HCT116 (cell line): ENCODE results near the gene ZFHX2. TPM values are rescaled to one million over a fixed set of nuclear protein-coding genes. Genes with fewer than 3 reads are reported as not detected.

Experiments
- ATAC-seq: fragments of 200-7000 bp; cut with Tn5 transposase; 2 replicates; pipeline ENCODE4 v1.9.1; 2020; ENCODE audit warnings: mild to moderate bottlenecking, moderate library complexity
- BruUV-seq: library from RNA; stranded (reverse); fragments of 400-500 nt; replicated peaks from 2 replicates; lab custom pipeline; 2021; lab: Mats Ljungman, UMichigan
- CTCF ChIA-PET: fragments of 300-600 bp; sonication (Branson Sonifier 250); formaldehyde crosslinking; loops from one replicate; lab custom pipeline; 2021; ENCODE audit warnings: antibody characterized with exemption; lab: Charles Lee
- POLR2A ChIA-PET: fragments of 300-600, 350-600 bp; sonication (Branson Sonifier 250); formaldehyde crosslinking; loops from one replicate; lab custom pipeline; 2021; ENCODE audit warnings: antibody characterized with exemption; lab: Charles Lee
- RAD21 ChIA-PET, 2 experiments: fragments of 300-600 bp; sonication (Branson Sonifier 250); formaldehyde crosslinking; loops; one replicate each; lab custom pipeline; 2023; ENCODE audit warnings: low total read pairs in 2 of 2; ENCODE audit not compliant: uncharacterized antibody in 2 of 2, unreplicated experiment in 2 of 2, low non-redundant PET in 1 of 2; lab: Charles Lee
- DNase-seq: peaks from one replicate; pipeline ENCODE4 v3.0.0-alpha.2; 2010; ENCODE audit warnings: low read depth, low spot score
- H2AFZ ChIP-seq: fragments of 200-600 bp; shearing (Covaris generic), sonication (generic); 2 replicates; pipeline ENCODE4 v1.6.1; 2017; ENCODE audit warnings: low read depth, mixed run types, mixed read lengths, antibody characterized with exemption, low read length; ENCODE audit not compliant: poor library complexity, severe bottlenecking
- H3K27ac ChIP-seq: 2 replicates; pipeline ENCODE4 v1.5.1; 2012; ENCODE audit warnings: low read depth, low read length
- H3K27me3 ChIP-seq: fragments of 200-600 bp; sonication (generic); 2 replicates; pipeline ENCODE4 v1.6.1; 2016; ENCODE audit warnings: mixed run types, low read length, mixed read lengths; ENCODE audit not compliant: insufficient read depth
- H3K36me3 ChIP-seq, 2 experiments: fragments of 200-500 bp in 1 of 2; fragments of 200-600 bp in 1 of 2; sonication (Bioruptor generic) in 1 of 2; sonication (generic) in 1 of 2; 2 replicates each; pipeline versions ENCODE4 v1.5.1 to v1.6.1; 2014 to 2016; ENCODE audit warnings: low read length in 2 of 2, inconsistent platforms in 1 of 2, mixed read lengths in 1 of 2, mixed run types in 1 of 2; ENCODE audit not compliant: insufficient read depth in 2 of 2, control insufficient read depth in 1 of 2
- H3K4me1 ChIP-seq, 2 experiments: fragments of 200-600 bp in 1 of 2; sonication (generic) in 1 of 2; 2 replicates each; pipeline versions ENCODE4 v1.5.1 to v1.6.1; 2012 to 2017; ENCODE audit warnings: low read length in 2 of 2, inconsistent platforms in 1 of 2, mild to moderate bottlenecking in 1 of 2, mixed read lengths in 1 of 2, mixed run types in 1 of 2, moderate library complexity in 1 of 2; ENCODE audit not compliant: insufficient read depth in 2 of 2, control insufficient read depth in 1 of 2
- H3K4me2 ChIP-seq: fragments of 200-600 bp; sonication (generic); 2 replicates; pipeline ENCODE4 v1.6.1; 2017; ENCODE audit warnings: mixed run types, low read length, mixed read lengths
- H3K4me3 ChIP-seq, 2 experiments: fragments of 200-600 bp in 1 of 2; sonication (generic) in 1 of 2; replicated peaks in 1 of 2; 2 replicates each; pipeline ENCODE4 v1.5.1; 2011 to 2016; ENCODE audit warnings: low read length in 2 of 2, control low read depth in 1 of 2, low read depth in 1 of 2, mild to moderate bottlenecking in 1 of 2, mixed read lengths in 1 of 2, mixed run types in 1 of 2
- H3K79me2 ChIP-seq: fragments of 200-600 bp; sonication (generic); 2 replicates; pipeline ENCODE4 v1.6.1; 2017; ENCODE audit warnings: mild to moderate bottlenecking, mixed run types, low read length, moderate library complexity, mixed read lengths; ENCODE audit not compliant: insufficient read depth
- H3K9ac ChIP-seq: fragments of 200-600 bp; sonication (generic); 2 replicates; pipeline ENCODE4 v1.6.1; 2016; ENCODE audit warnings: low read length, mixed read lengths
- H3K9me2 ChIP-seq: fragments of 200-600 bp; sonication (generic), shearing (Covaris generic); 2 replicates; pipeline ENCODE4 v1.6.1; 2017; ENCODE audit warnings: mixed run types, mild to moderate bottlenecking, moderate library complexity; ENCODE audit not compliant: insufficient read depth
- H3K9me3 ChIP-seq, 2 experiments: fragments of 200-500 bp in 1 of 2; fragments of 200-600 bp in 1 of 2; sonication (Bioruptor generic) in 1 of 2; sonication (generic) in 1 of 2; 2 replicates each; pipeline ENCODE4 v1.6.1; 2014 to 2017; ENCODE audit warnings: low read length in 2 of 2, mixed read lengths in 2 of 2, inconsistent platforms in 1 of 2, low read depth in 1 of 2, mild to moderate bottlenecking in 1 of 2, mixed run types in 1 of 2, moderate library complexity in 1 of 2; ENCODE audit not compliant: control insufficient read depth in 1 of 2, insufficient read depth in 1 of 2
- H4K20me1 ChIP-seq: fragments of 200-600 bp; sonication (generic), shearing (Covaris generic); 2 replicates; pipeline ENCODE4 v1.6.1; 2017; ENCODE audit warnings: mixed run types, mild to moderate bottlenecking, moderate library complexity; ENCODE audit not compliant: insufficient read depth
- CBX3 ChIP-seq: IDR thresholded peaks from 2 replicates; pipeline ENCODE4 v1.6.1; 2012; ENCODE audit warnings: low read depth
- CEBPB ChIP-seq: IDR thresholded peaks from 2 replicates; pipeline ENCODE4 v1.6.1; 2012; ENCODE audit warnings: low read depth
- EGR1 ChIP-seq: IDR thresholded peaks from 2 replicates; pipeline ENCODE4 v1.6.1; 2012; ENCODE audit warnings: low read depth
- ELF1 ChIP-seq: IDR thresholded peaks from 2 replicates; pipeline ENCODE4 v1.6.1; 2012; ENCODE audit warnings: low read depth, borderline replicate concordance
- EZH2 ChIP-seq: fragments of 200-600 bp; sonication (generic); IDR thresholded peaks from 2 replicates; pipeline ENCODE4 v1.6.1; 2017; ENCODE audit warnings: antibody characterized with exemption, mixed run types
- FOSL1 ChIP-seq: IDR thresholded peaks from 2 replicates; pipeline ENCODE4 v1.6.1; 2012; ENCODE audit warnings: low read depth
- JUND ChIP-seq: IDR thresholded peaks from 2 replicates; pipeline ENCODE4 v1.6.1; 2012
- POLR2A ChIP-seq: IDR thresholded peaks from 2 replicates; pipeline ENCODE4 v1.7.0; 2011; ENCODE audit warnings: borderline replicate concordance; ENCODE audit not compliant: insufficient read depth, insufficient read length; ENCODE audit errors: extremely low read depth
- POLR2AphosphoS5 ChIP-seq: IDR thresholded peaks from 2 replicates; pipeline ENCODE4 v1.6.1; 2011; ENCODE audit warnings: mild to moderate bottlenecking, low read depth, low read length, moderate library complexity
- RAD21 ChIP-seq: IDR thresholded peaks from 2 replicates; pipeline ENCODE4 v1.6.1; 2012; ENCODE audit warnings: low read depth, mild to moderate bottlenecking
- REST ChIP-seq: IDR thresholded peaks from 2 replicates; pipeline ENCODE4 v1.6.1; 2012; ENCODE audit warnings: low read depth
- SIN3A ChIP-seq: IDR thresholded peaks from 2 replicates; pipeline ENCODE4 v1.6.1; 2012; ENCODE audit warnings: low read depth
- SP1 ChIP-seq: IDR thresholded peaks from 2 replicates; pipeline ENCODE4 v1.6.1; 2012; ENCODE audit warnings: low read depth
- SRF ChIP-seq: IDR thresholded peaks from 2 replicates; pipeline ENCODE4 v1.6.1; 2012; ENCODE audit warnings: low read depth
- TCF7L2 ChIP-seq: IDR thresholded peaks from 2 replicates; pipeline ENCODE4 v1.7.0; 2011; ENCODE audit warnings: borderline replicate concordance, inconsistent platforms; ENCODE audit not compliant: insufficient read depth, insufficient read length; ENCODE audit errors: extremely low read depth
- YY1 ChIP-seq: IDR thresholded peaks from 2 replicates; pipeline ENCODE4 v1.6.1; 2011; ENCODE audit warnings: low read length, low read depth, moderate library complexity, mild to moderate bottlenecking; ENCODE audit not compliant: insufficient replicate concordance; ENCODE audit errors: extremely low read depth
- ZBTB33 ChIP-seq: IDR thresholded peaks from 2 replicates; pipeline ENCODE4 v1.6.1; 2011; ENCODE audit warnings: mild to moderate bottlenecking, low read length, moderate library complexity; ENCODE audit not compliant: insufficient replicate concordance; ENCODE audit errors: extremely low read depth
- ZFX ChIP-seq: fragments of 450-650 bp; IDR thresholded peaks from 2 replicates; pipeline ENCODE4 v1.6.1; 2017
- ZNF274 ChIP-seq: fragments of 200-500 bp; sonication (Bioruptor generic); IDR thresholded peaks from 2 replicates; pipeline ENCODE4 v1.6.1; 2014; ENCODE audit warnings: mild to moderate bottlenecking, low read depth, low read length, inconsistent platforms
- intact Hi-C: fragments of 100-400 bp; cut with micrococcal nuclease; formaldehyde crosslinking; loops from 2 replicates; pipeline ENCODE4 v1.10.0; 2022
- total RNA-seq: library from RNA; stranded (reverse); gene quantifications from one replicate; pipeline ENCODE4 v1.2.1, GENCODE V29; 2021; ENCODE audit not compliant: unreplicated experiment
- TF ChIP-seq, protein P1 (sequence below): IDR thresholded peaks from 2 replicates; pipeline ENCODE4 v1.6.1; 2012

ZFHX2 gene
- total RNA-seq, 1 experiment from 2014 or later: 3.6 TPM

- no peak for DNase-seq
- no peak overlapping the region for H3K4me3 ChIP-seq
- no peaks in the 10 kb centered on the region for H3K27me3 ChIP-seq
- peaks cover 0 to 9% of the 10 kb centered on the region in 2 experiments; a peak in 2 of 4 replicates for H3K4me1 ChIP-seq
- no peaks in the 10 kb centered on the region for H3K9me2 ChIP-seq
- intact Hi-C loops: no loop called here
- BruUV-seq: no TSS peak
- H3K27ac ChIP-seq: no peak overlapping the region
- RAD21 ChIA-PET: interaction anchor here in 1 of 2 experiments (0.7 kb wide), 1 partner anchor 93 kb away, joined by 3 read pairs; no protein-coding TSS in a partner anchor
- no peaks in the 10 kb centered on the region for H4K20me1 ChIP-seq
- H3K79me2 ChIP-seq: no peaks in the 10 kb centered on the region
- no peak for ATAC-seq
- TF ChIP-seq CBX3: no peak
- no peak for TF ChIP-seq SP1
- TF ChIP-seq JUND: no peak
- TF ChIP-seq SIN3A: no peak
- no peak for TF ChIP-seq ZFX
- no peak for TF ChIP-seq SRF
- no peak for TF ChIP-seq EZH2
- TF ChIP-seq FOSL1: no peak
- TF ChIP-seq, protein P1, sequence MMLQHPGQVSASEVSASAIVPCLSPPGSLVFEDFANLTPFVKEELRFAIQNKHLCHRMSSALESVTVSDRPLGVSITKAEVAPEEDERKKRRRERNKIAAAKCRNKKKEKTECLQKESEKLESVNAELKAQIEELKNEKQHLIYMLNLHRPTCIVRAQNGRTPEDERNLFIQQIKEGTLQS: no peak
- no peak for TF ChIP-seq ZNF274
- no peak for TF ChIP-seq CEBPB
- no peak for TF ChIP-seq ZBTB33
- no peak for TF ChIP-seq EGR1
- TF ChIP-seq TCF7L2: no peak
- no peak for TF ChIP-seq REST
- no peak for TF ChIP-seq ELF1
- no peak for TF ChIP-seq YY1
- TF ChIP-seq POLR2A: no peak
- TF ChIP-seq POLR2AphosphoS5: no peak
- no peak for TF ChIP-seq RAD21
- TF ChIP-seq, all 23 proteins: peak for 0
- CTCF ChIA-PET: interaction anchor here (1.0 kb wide), 1 partner anchor 58 kb away, joined by 3 read pairs; no protein-coding TSS in a partner anchor
- Histone ChIP-seq H3K9me3 (no peaks in the 10 kb centered on the region), H3K36me3 (no peaks in the 10 kb centered on the region), H2AFZ (no peak overlapping the region), H3K4me2 (no peak overlapping the region), H3K9ac (no peak overlapping the region)
- POLR2A ChIA-PET: no interaction called here
Measured at GRCh38 chr14:23536494-23536893, 15.1 kb downstream of the ZFHX2 start.
